ENCODE measurements around the gene ADGRL1.

The ADGRL1 gene

GRCh38 chr19:14138576-14139265, 67.2 kb downstream of the ADGRL1 start:
- no peak for DNase-seq

- DNase-seq, result peak; percentile 99
Measured at GRCh38 chr19:14136509-14137281, 69.3 kb downstream of the ADGRL1 start, which contains the start of gene ASF1B. TSS of gene ASF1B (minus strand) at chr19:14136589. CDS start at chr19:14136456, 133 bp downstream.

- no peak for DNase-seq
Measured at GRCh38 chr19:14135985-14136508, 69.9 kb downstream of the ADGRL1 start.

- DNase-seq, result no peak
Measured at GRCh38 chr19:14135355-14135754, 70.6 kb downstream of the ADGRL1 start.

- no peak for DNase-seq
Measured at GRCh38 chr19:14127929-14128509, 78.0 kb downstream of the ADGRL1 start.

GRCh38 chr19:14127176-14127575, 78.8 kb downstream of the ADGRL1 start:
- no peak for DNase-seq

- no peak for DNase-seq
Measured at GRCh38 chr19:14122924-14123323, 83.0 kb downstream of the ADGRL1 start.

- no peak for DNase-seq
Measured at GRCh38 chr19:14120497-14120780, 85.5 kb downstream of the ADGRL1 start.

GRCh38 chr19:14119644-14120496, 86.1 kb downstream of the ADGRL1 start:
- DNase-seq, result no peak

GRCh38 chr19:14119146-14119545, 86.8 kb downstream of the ADGRL1 start:
- no peak for DNase-seq

- peak in 2 of 4 experiments; percentile 21 to 38 for DNase-seq
Measured at GRCh38 chr19:14118165-14119051, 87.6 kb downstream of the ADGRL1 start.

GRCh38 chr19:14117668-14118164, 88.3 kb downstream of the ADGRL1 start, which contains the start of gene PRKACA:
TSS of gene PRKACA (minus strand) at chr19:14117762. CDS start at chr19:14117547, 215 bp downstream.
- DNase-seq, result peak; percentile 95 to 98 (median 96)

- DNase-seq, result peak in 1 of 4 experiments; percentile 24
Measured at GRCh38 chr19:14116918-14117578, 88.9 kb downstream of the ADGRL1 start.

- DNase-seq, result no peak
Measured at GRCh38 chr19:14116525-14116917, 89.4 kb downstream of the ADGRL1 start.

- DNase-seq, result no peak
Measured at GRCh38 chr19:14115756-14116155, 90.2 kb downstream of the ADGRL1 start.

GRCh38 chr19:14114854-14115253, 91.1 kb downstream of the ADGRL1 start:
- DNase-seq, result peak in 2 of 4 experiments; percentile 8 to 19

- DNase-seq, result no peak
Measured at GRCh38 chr19:14114439-14114838, 91.5 kb downstream of the ADGRL1 start.

GRCh38 chr19:14113762-14114414, 92.1 kb downstream of the ADGRL1 start:
- DNase-seq, result peak in 1 of 4 experiments; percentile 22

- no peak for DNase-seq
Measured at GRCh38 chr19:14112809-14113385, 93.1 kb downstream of the ADGRL1 start.

All from activated naive CD4-positive, alpha-beta T cell (primary cell).